Inflammatory macrophage (primary cell): ENCODE data around the gene LRFN2.

Experiments
- DNase-seq, 2 donors: peaks; one replicate each; pipeline ENCODE4 v3.0.0-alpha.2; 2020 to 2022

LRFN2 gene

GRCh38 chr6:40542175-40542764 is 44.9 kb downstream of the LRFN2 start:
- no peak for DNase-seq

GRCh38 chr6:40541556-40542174 is 45.5 kb downstream of the LRFN2 start:
- DNase-seq = no peak

GRCh38 chr6:40540790-40541189 is 46.4 kb downstream of the LRFN2 start:
- no peak for DNase-seq

GRCh38 chr6:40539853-40540252 is 47.3 kb downstream of the LRFN2 start:
- DNase-seq = no peak

GRCh38 chr6:40538556-40538955 is 48.6 kb downstream of the LRFN2 start:
- no peak for DNase-seq

GRCh38 chr6:40537446-40537845 is 49.7 kb downstream of the LRFN2 start:
- no peak for DNase-seq

- DNase-seq = no peak
Measured at GRCh38 chr6:40536442-40536841, 50.7 kb downstream of the LRFN2 start.

- no peak for DNase-seq
Measured at GRCh38 chr6:40535819-40536380, 51.3 kb downstream of the LRFN2 start.

- no peak for DNase-seq
Measured at GRCh38 chr6:40535110-40535818, 51.9 kb downstream of the LRFN2 start.

- DNase-seq = no peak
Measured at GRCh38 chr6:40532349-40533000, 54.7 kb downstream of the LRFN2 start.

GRCh38 chr6:40529919-40530318 is 57.2 kb downstream of the LRFN2 start:
- DNase-seq = no peak

- no peak for DNase-seq
Measured at GRCh38 chr6:40529040-40529439, 58.1 kb downstream of the LRFN2 start.

GRCh38 chr6:40528051-40528450 is 59.1 kb downstream of the LRFN2 start:
- no peak for DNase-seq

- no peak for DNase-seq
Measured at GRCh38 chr6:40526036-40526435, 61.1 kb downstream of the LRFN2 start.

- DNase-seq = no peak
Measured at GRCh38 chr6:40524797-40525585, 62.2 kb downstream of the LRFN2 start.

GRCh38 chr6:40523505-40524172 is 63.5 kb downstream of the LRFN2 start:
- DNase-seq = no peak

- DNase-seq = no peak
Measured at GRCh38 chr6:40521496-40521895, 65.7 kb downstream of the LRFN2 start.

- DNase-seq = no peak
Measured at GRCh38 chr6:40520678-40521077, 66.5 kb downstream of the LRFN2 start.

GRCh38 chr6:40520084-40520483 is 67.1 kb downstream of the LRFN2 start:
- no peak for DNase-seq

- no peak for DNase-seq
Measured at GRCh38 chr6:40517654-40518053, 69.5 kb downstream of the LRFN2 start.

- DNase-seq = no peak
Measured at GRCh38 chr6:40516429-40516828, 70.7 kb downstream of the LRFN2 start.

GRCh38 chr6:40512340-40512739 is 74.8 kb downstream of the LRFN2 start:
- no peak for DNase-seq
